Spinal cord (tissue), 10 donors: ENCODE data around the gene PRR23C. TPM values are rescaled to one million over a fixed set of nuclear protein-coding genes. Genes with fewer than 3 reads are reported as not detected.

ENCODE experiments used
- DNase-seq, 6 donors: peaks; one replicate each; pipeline versions ENCODE4 v3.0.0 to v3.0.0-alpha.2; 2013 to 2015; ENCODE audit warnings: low spot score in 6 of 6, low read depth in 4 of 6
- H3K27ac ChIP-seq: one replicate; pipeline ENCODE4 v1.5.1; 2013; ENCODE audit warnings: low read depth, low read length, control low read depth
- H3K27me3 ChIP-seq: one replicate; pipeline ENCODE4 v1.6.1; 2013; ENCODE audit warnings: low read length; ENCODE audit not compliant: control insufficient read depth, insufficient read depth
- H3K36me3 ChIP-seq: one replicate; pipeline ENCODE4 v1.6.1; 2013; ENCODE audit warnings: low read length; ENCODE audit not compliant: control insufficient read depth, insufficient read depth
- H3K4me1 ChIP-seq: one replicate; pipeline ENCODE4 v1.6.1; 2013; ENCODE audit warnings: low read length; ENCODE audit not compliant: control insufficient read depth, insufficient read depth
- H3K4me3 ChIP-seq: one replicate; pipeline ENCODE4 v1.5.1; 2013; ENCODE audit warnings: low read depth, low read length, control low read depth
- H3K9me3 ChIP-seq: one replicate; pipeline ENCODE4 v1.6.1; 2013; ENCODE audit warnings: low read length; ENCODE audit not compliant: control insufficient read depth, insufficient read depth
- WGBS: methylation state at CpG from one replicate; pipeline ENCODE4 v1.1.5; 2013; ENCODE audit warnings: missing lambda C conversion rate; ENCODE audit not compliant: insufficient coverage; 5-methylcytosine and 5-hydroxymethylcytosine counted together
- polyA plus RNA-seq, 2 donors: library from polyadenylated mRNA; unstranded; fragments of 120-200 nt; gene quantifications; one replicate each; pipeline ENCODE4 v1.2.1, GENCODE V29; 2013; ENCODE audit not compliant: insufficient read length in 2 of 2
- total RNA-seq, 2 donors: library from RNA; depleted of rRNA in 1 of 2; stranded (reverse); fragments of 120-200 nt in 1 of 2; fragments of >200 nt in 1 of 2; gene quantifications; one replicate each; pipeline versions ENCODE4 v1.2.3 to v1.2.4, GENCODE V29; 2013 to 2014
- donor health status: healthy.

Gene PRR23C
- total and polyA plus RNA-seq, 4 donors, result 0.10 to 0.11 TPM; not detected in 2

- DNase-seq, result no peak
- Histone ChIP-seq H3K27me3 (no peaks in the 10 kb centered on the region), H3K9me3 (peaks cover 3% of the 10 kb centered on the region), H3K4me3 (no peak overlapping the region), H3K27ac (no peak overlapping the region), H3K4me1 (no peaks in the 10 kb centered on the region), H3K36me3 (no peaks in the 10 kb centered on the region)
- 80% methylated on average over 40 of the region's 45 CpGs for WGBS
Observed at GRCh38 chr3:139005356-139005993, 39.2 kb downstream of the PRR23C start.

GRCh38 chr3:138995706-138996105, 49.0 kb downstream of the PRR23C start:
- no peaks in the 10 kb centered on the region for H3K36me3 ChIP-seq
- H3K27me3 ChIP-seq, result no peaks in the 10 kb centered on the region
- WGBS, result no CpG with 5 or more reads among the region's 1 CpG

More at GRCh38 chr3:138995706-138996105, 49.0 kb downstream of the PRR23C start:
- Histone ChIP-seq H3K9me3 (no peaks in the 10 kb centered on the region), H3K4me3 (no peak overlapping the region), H3K27ac (no peak overlapping the region), H3K4me1 (no peaks in the 10 kb centered on the region)
- no peak for DNase-seq

Other genes with a start within 250 kb of the PRR23C start
- gene PIK3CB, start 210.0 kb downstream of the PRR23C start, total RNA-seq, result 10 to 100 TPM; 23.5 to 76.6 TPM
- gene PIK3CB, start 210.0 kb downstream of the PRR23C start, polyA plus RNA-seq, result 10 to 100 TPM; 43.9 to 51.8 TPM
- 1 to 10 TPM in 1 of 2 donors, under 1 TPM in 1; 0.30 to 1.2 TPM for gene FOXL2, start 97.8 kb downstream of the PRR23C start, total RNA-seq
- gene FOXL2, start 97.8 kb downstream of the PRR23C start, polyA plus RNA-seq, result under 1 TPM; 0.86 to 0.95 TPM
- 1 to 10 TPM in 1 of 2 donors, under 1 TPM in 1; 0.59 to 5.2 TPM for gene FOXL2NB, start 97.7 kb downstream of the PRR23C start, total RNA-seq
- gene FOXL2NB, start 97.7 kb downstream of the PRR23C start, polyA plus RNA-seq, result 1 to 10 TPM; 1.3 to 1.4 TPM
- gene PRR23A, start 38.6 kb downstream of the PRR23C start, total RNA-seq, result not detected
- not detected for gene PRR23A, start 38.6 kb downstream of the PRR23C start, polyA plus RNA-seq
- not detected for gene PRR23B, start 24.0 kb downstream of the PRR23C start, total RNA-seq
- not detected for gene PRR23B, start 24.0 kb downstream of the PRR23C start, polyA plus RNA-seq